Measurements from ENCODE around the gene TF.

The TF gene

GRCh38 chr3:133840767-133841166, 94.6 kb downstream of the TF start:
- no peak for TF ChIP-seq CTCF (IDR thresholded peaks at IDR 0.05; ENCODE audit: unreplicated experiment in 3 of 3)
- no peaks in the 10 kb centered on the region for H3K27me3 Mint-ChIP-seq (ENCODE audit: low read depth)
- no peaks in the 10 kb centered on the region for H3K4me1 Mint-ChIP-seq
- H3K27ac Mint-ChIP-seq = no peak overlapping the region
- H3K36me3 Mint-ChIP-seq (ENCODE audit: low read depth) = peaks cover 3% of the 10 kb centered on the region
- H3K9me3 Mint-ChIP-seq = no peaks in the 10 kb centered on the region
- H3K4me3 Mint-ChIP-seq = no peak overlapping the region

- H3K27me3 Mint-ChIP-seq (ENCODE audit: low read depth) = no peaks in the 10 kb centered on the region
- H3K9me3 Mint-ChIP-seq = no peaks in the 10 kb centered on the region
- TF ChIP-seq CTCF (IDR thresholded peaks at IDR 0.05; ENCODE audit: unreplicated experiment in 3 of 3) = no peak
- H3K4me3 Mint-ChIP-seq = no peak overlapping the region
- no peaks in the 10 kb centered on the region for H3K4me1 Mint-ChIP-seq
- H3K27ac Mint-ChIP-seq = no peak overlapping the region
- peaks cover 3% of the 10 kb centered on the region for H3K36me3 Mint-ChIP-seq (ENCODE audit: low read depth)
Observed at GRCh38 chr3:133841196-133841595, 95.0 kb downstream of the TF start.

- H3K27ac Mint-ChIP-seq = no peak overlapping the region
- H3K4me1 Mint-ChIP-seq = no peaks in the 10 kb centered on the region
- H3K4me3 Mint-ChIP-seq = no peak overlapping the region
- H3K36me3 Mint-ChIP-seq (ENCODE audit: low read depth) = peaks cover 3% of the 10 kb centered on the region
- H3K27me3 Mint-ChIP-seq (ENCODE audit: low read depth) = no peaks in the 10 kb centered on the region
- no peak for TF ChIP-seq CTCF (IDR thresholded peaks at IDR 0.05; ENCODE audit: unreplicated experiment in 3 of 3)
- H3K9me3 Mint-ChIP-seq = no peaks in the 10 kb centered on the region
Observed at GRCh38 chr3:133842158-133842557, 96.0 kb downstream of the TF start.

- H3K27ac Mint-ChIP-seq = no peak overlapping the region
Observed at GRCh38 chr3:133843634-133844033, 97.4 kb downstream of the TF start.

GRCh38 chr3:133845127-133845526, 98.9 kb downstream of the TF start:
- H3K27me3 Mint-ChIP-seq (ENCODE audit: low read depth) = no peaks in the 10 kb centered on the region
- H3K4me1 Mint-ChIP-seq = no peaks in the 10 kb centered on the region
- H3K9me3 Mint-ChIP-seq = no peaks in the 10 kb centered on the region
- peaks cover 3% of the 10 kb centered on the region for H3K36me3 Mint-ChIP-seq (ENCODE audit: low read depth)
- no peak overlapping the region for H3K27ac Mint-ChIP-seq
- H3K4me3 Mint-ChIP-seq = no peak overlapping the region
- no peak for TF ChIP-seq CTCF (IDR thresholded peaks at IDR 0.05; ENCODE audit: unreplicated experiment in 3 of 3)

More at GRCh38 chr3:133843634-133844033, 97.4 kb downstream of the TF start:
- no peaks in the 10 kb centered on the region for H3K9me3 Mint-ChIP-seq
- H3K4me3 Mint-ChIP-seq = no peak overlapping the region
- H3K4me1 Mint-ChIP-seq = no peaks in the 10 kb centered on the region
- H3K27me3 Mint-ChIP-seq (ENCODE audit: low read depth) = no peaks in the 10 kb centered on the region
- TF ChIP-seq CTCF (IDR thresholded peaks at IDR 0.05; ENCODE audit: unreplicated experiment in 3 of 3) = no peak
- H3K36me3 Mint-ChIP-seq (ENCODE audit: low read depth) = peaks cover 3% of the 10 kb centered on the region

All from nephron (organoid).